A549 (cell line): ENCODE data around the gene PPP2R2D. TPM values are rescaled to one million over a fixed set of nuclear protein-coding genes. Genes with fewer than 3 reads are reported as not detected.
A peak's percentile ranks its signal among the peaks of the same experiment; 100 is the strongest.

ENCODE experiments used
- ATAC-seq, 2 experiments: fragments of 200-7000 bp in 1 of 2; fragments of >200 bp in 1 of 2; cut with Nextera tagmentation in 1 of 2; cut with Tn5 transposase in 1 of 2; 3 replicates each; pipeline versions ENCODE4 v1.8.0 to v1.9.1; 2018 to 2020; ENCODE audit warnings: mild to moderate bottlenecking in 1 of 2, moderate library complexity in 1 of 2
- CTCF ChIA-PET: fragments of 300-600 bp; sonication (Branson Sonifier 250); formaldehyde crosslinking; extraction: SDS; loops from one replicate; lab custom pipeline; 2021; ENCODE audit warnings: antibody characterized with exemption, inconsistent platforms; lab: Yijun Ruan, JAX
- POLR2A ChIA-PET: fragments of 350-600 bp; formaldehyde crosslinking; extraction: SDS; loops from one replicate; lab custom pipeline; 2021; ENCODE audit warnings: antibody characterized with exemption, inconsistent platforms; lab: Yijun Ruan, JAX
- DNase-seq, 2 experiments: peaks; one replicate each; pipeline versions ENCODE4 v3.0.0 to v3.0.0-alpha.2; 2011 to 2016; ENCODE audit warnings: low read depth in 1 of 2, low spot score in 1 of 2
- FAIRE-seq: peaks from 2 replicates; lab custom pipeline; 2011; peaks lifted over from hg19 to GRCh38; lab: Jason Lieb, UNC
- H3K27ac ChIP-seq, 2 experiments: fragments of >200 bp; sonication (Bioruptor Twin); formaldehyde crosslinking; 3 replicates each; pipeline ENCODE4 v1.5.1; 2016 to 2017
- H3K4me1 ChIP-seq: fragments of >200 bp; sonication (Bioruptor Twin); formaldehyde crosslinking; 3 replicates; pipeline ENCODE4 v1.6.1; 2016
- H3K4me2 ChIP-seq: fragments of >200 bp; sonication (Bioruptor Twin); formaldehyde crosslinking; 3 replicates; pipeline ENCODE4 v1.6.1; 2016
- H3K4me3 ChIP-seq: fragments of >200 bp; sonication (Bioruptor Twin); formaldehyde crosslinking; 3 replicates; pipeline ENCODE4 v1.5.1; 2016
- H3K9me3 ChIP-seq: fragments of >200 bp; sonication (Bioruptor Twin); formaldehyde crosslinking; 3 replicates; pipeline ENCODE4 v1.6.1; 2016
- CBX8 ChIP-seq: fragments of 200-600 bp; sonication (generic); IDR thresholded peaks from 2 replicates; pipeline ENCODE4 v1.6.1; 2016
- CHD4 ChIP-seq: fragments of 200-600 bp; sonication (generic); IDR thresholded peaks from 2 replicates; pipeline ENCODE4 v1.6.1; 2016; ENCODE audit warnings: antibody characterized with exemption, mild to moderate bottlenecking, borderline replicate concordance
- EHMT2 ChIP-seq: fragments of 200-600 bp; sonication (generic); IDR thresholded peaks from 2 replicates; pipeline ENCODE4 v1.6.1; 2016; ENCODE audit warnings: antibody characterized with exemption, low read depth, mild to moderate bottlenecking, moderate library complexity
- EP300 ChIP-seq, 2 experiments: fragments of >200 bp; sonication (Bioruptor Twin); formaldehyde crosslinking; IDR thresholded peaks; 2 replicates in 1 of 2; 3 replicates in 1 of 2; pipeline ENCODE4 v1.6.1; 2016 to 2017
- GATA3 ChIP-seq: IDR thresholded peaks from 2 replicates; pipeline ENCODE4 v1.6.1; 2012; ENCODE audit warnings: borderline replicate concordance
- HDAC2 ChIP-seq: fragments of 200-600 bp; sonication (generic); IDR thresholded peaks from 2 replicates; pipeline ENCODE4 v1.6.1; 2016
- HEYL ChIP-seq: fragments of 250-450 bp; sonication (Bioruptor Pico); IDR thresholded peaks from 2 replicates; pipeline ENCODE4 v1.8.0; 2021; ENCODE audit warnings: mild to moderate bottlenecking, moderate library complexity
- HOXB13 ChIP-seq: fragments of 250-450 bp; sonication (Bioruptor Pico); IDR thresholded peaks from 2 replicates; pipeline ENCODE4 v1.5.0; 2020; ENCODE audit warnings: low read depth, mild to moderate bottlenecking, moderate library complexity
- HOXB5 ChIP-seq: fragments of 250-450 bp; sonication (Bioruptor Pico); IDR thresholded peaks from 2 replicates; pipeline ENCODE4 v1.5.0; 2020; ENCODE audit warnings: mild to moderate bottlenecking, moderate library complexity
- NR3C1 ChIP-seq: fragments of >200 bp; sonication (Bioruptor Twin); formaldehyde crosslinking; IDR thresholded peaks from 3 replicates; pipeline ENCODE4 v1.6.1; 2017
- POLR2AphosphoS2 ChIP-seq: conservative IDR thresholded peaks from 2 replicates; pipeline ENCODE4 v1.6.1; 2012; ENCODE audit warnings: low read length, improper control_type of control experiment, inconsistent platforms
- RAD21 ChIP-seq, 2 experiments: fragments of >200 bp in 1 of 2; sonication (Bioruptor Twin) in 1 of 2; formaldehyde crosslinking in 1 of 2; IDR thresholded peaks in 1 of 2; conservative IDR thresholded peaks in 1 of 2; 2 replicates in 1 of 2; 3 replicates in 1 of 2; pipeline ENCODE4 v1.6.1; 2012 to 2018; ENCODE audit warnings: inconsistent platforms in 1 of 2
- WGBS: methylation state at CpG from one replicate; pipeline ENCODE4 v1.1.6; 2017; ENCODE audit errors: missing lambda C conversion rate; 5-methylcytosine and 5-hydroxymethylcytosine counted together
- polyA plus RNA-seq, 4 experiments: library from polyadenylated mRNA; depleted of rRNA in 3 of 4; stranded (reverse); fragments of >200 nt; fragmentation: RNase III in 1 of 4; extraction: RNeasy Plus Mini Kit Qiagen cat#74134 plus additional on column Dnase treatment in 1 of 4; gene quantifications; 2 replicates in 3 of 4; 3 replicates in 1 of 4; pipeline ENCODE4 v1.2.3, GENCODE V29; 2011 to 2017
- TF ChIP-seq, protein P1 (sequence below): fragments of >200 bp; sonication (Bioruptor Twin); formaldehyde crosslinking; IDR thresholded peaks from 2 replicates; pipeline ENCODE4 v1.6.1; 2016
- TF ChIP-seq, protein P2 (sequence below): fragments of 250-450 bp; sonication (Bioruptor Pico); IDR thresholded peaks from 2 replicates; pipeline ENCODE4 v1.5.0; 2021; ENCODE audit warnings: mild to moderate bottlenecking, moderate library complexity, borderline replicate concordance

PPP2R2D gene
- polyA plus RNA-seq, 2 of the 4 experiments (the other 2 are of a cell fraction), result 23.9 to 36.0 TPM

DNA sequence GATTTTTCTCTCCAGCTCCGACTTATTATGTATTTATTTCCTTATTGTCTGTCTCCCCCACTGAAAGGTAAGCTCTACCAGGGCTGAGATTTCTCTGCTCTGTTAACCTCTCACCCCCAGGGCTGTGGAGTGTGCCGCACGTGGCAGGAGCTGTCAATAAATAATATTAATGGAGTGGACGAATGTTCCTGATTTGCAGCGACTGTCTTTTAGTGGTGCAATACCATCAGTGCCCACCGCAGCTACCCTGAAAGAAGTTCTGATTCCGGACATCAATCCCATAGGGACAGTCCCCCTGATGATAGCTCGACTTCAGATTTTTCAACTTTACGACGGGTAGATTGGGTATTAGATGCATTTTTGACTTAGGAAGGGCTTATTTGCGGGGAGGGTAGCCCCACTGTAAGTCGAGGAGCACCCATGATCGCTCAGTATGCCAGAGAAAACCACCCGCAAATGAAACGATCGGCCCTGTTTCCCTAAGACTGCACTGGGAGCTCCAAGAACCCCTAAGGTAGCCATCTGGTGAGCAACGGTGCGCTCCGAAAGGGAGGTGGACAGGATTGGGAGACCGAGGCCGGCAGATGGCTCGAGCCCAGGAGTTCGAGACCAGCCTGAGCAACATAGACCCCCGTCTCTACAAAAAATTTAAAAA lies 986 bp upstream of the PPP2R2D start:
- CTCF ChIA-PET, result interaction anchor here (0.8 to 7.5 kb wide), 6 partner anchors 9 to 243 kb away, joined by 3 to 56 read pairs (median 7); no protein-coding TSS in a partner anchor
- ATAC-seq, result peak; percentile 45 to 68; a peak in 5 of 6 replicates
- H3K27ac ChIP-seq, result peak overlapping the region; percentile 97 to 98
- peak overlapping the region; percentile 100 for H3K4me2 ChIP-seq
- TF ChIP-seq EHMT2 (no peak), NR3C1 (no peak), HOXB5 (CRISPR knock-in tag) (peak; percentile 50; the same call in 1 of the 2 replicates)
- peak in 1 of 2 experiments; percentile 72 for DNase-seq
- POLR2A ChIA-PET, result interaction anchor here (0.8 to 1.6 kb wide), 3 partner anchors 47 to 1789 kb away, joined by 3 to 7 read pairs (median 4); partner anchors contain the start of genes C10orf143 and JAKMIP3
- H3K4me1 ChIP-seq, result peaks cover 31% of the 10 kb centered on the region
- H3K9me3 ChIP-seq, result no peaks in the 10 kb centered on the region
- 3% methylated on average over 24 of the region's 24 CpGs for WGBS
- no peak for FAIRE-seq
- H3K4me3 ChIP-seq, result peak overlapping the region; percentile 98

GRCh38 chr10:131901181-131901829 lies 497 bp downstream of the PPP2R2D start:
- WGBS, result 2% methylated on average over 5 of the region's 83 CpGs
- DNase-seq (peak in 1 of 2 experiments; percentile 28), ATAC-seq (peak; percentile 9 to 26), FAIRE-seq (no peak)
- Histone ChIP-seq H3K4me2 (peak overlapping the region; percentile 78), H3K4me3 (peak overlapping the region; percentile 98), H3K9me3 (no peaks in the 10 kb centered on the region), H3K27ac (peak overlapping the region; percentile 97 to 98), H3K4me1 (peaks cover 46% of the 10 kb centered on the region)
- ChIA-PET CTCF (interaction anchor here (0.7 to 1.8 kb wide), 4 partner anchors 11 to 122 kb away, joined by 3 to 9 read pairs (median 3); no protein-coding TSS in a partner anchor), POLR2A (interaction anchor here (0.7 to 1.3 kb wide), 3 partner anchors 15 to 165 kb away, joined by 4 read pairs; partner anchors contain the start of gene JAKMIP3)
- no peak for TF ChIP-seq HDAC2
- no peak for TF ChIP-seq EHMT2
- no peak for TF ChIP-seq CHD4

DNA sequence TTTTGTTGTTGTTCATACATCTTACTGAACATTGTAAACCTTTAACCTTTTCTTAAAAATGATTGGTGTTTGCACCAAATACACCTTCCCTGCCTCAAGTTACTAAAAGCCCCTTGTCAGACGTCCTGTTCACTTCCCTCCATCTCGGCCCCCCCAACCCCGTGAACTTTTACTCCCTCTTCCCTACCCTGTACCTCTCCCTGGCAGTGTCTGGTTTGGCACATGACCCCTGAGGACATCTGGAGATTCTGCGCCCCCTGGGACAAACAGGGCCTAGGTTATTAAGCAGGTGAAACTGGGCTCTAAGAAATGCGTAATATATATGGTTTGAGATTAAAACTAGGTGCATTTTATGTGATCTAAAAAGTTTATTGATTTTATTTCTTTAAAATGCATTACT lies 1.4 kb downstream of the PPP2R2D start:
- no peak for ATAC-seq
- CTCF ChIA-PET, result interaction anchor here (0.7 to 1.8 kb wide), 4 partner anchors 10 to 121 kb away, joined by 3 to 9 read pairs (median 4); no protein-coding TSS in a partner anchor

DNA sequence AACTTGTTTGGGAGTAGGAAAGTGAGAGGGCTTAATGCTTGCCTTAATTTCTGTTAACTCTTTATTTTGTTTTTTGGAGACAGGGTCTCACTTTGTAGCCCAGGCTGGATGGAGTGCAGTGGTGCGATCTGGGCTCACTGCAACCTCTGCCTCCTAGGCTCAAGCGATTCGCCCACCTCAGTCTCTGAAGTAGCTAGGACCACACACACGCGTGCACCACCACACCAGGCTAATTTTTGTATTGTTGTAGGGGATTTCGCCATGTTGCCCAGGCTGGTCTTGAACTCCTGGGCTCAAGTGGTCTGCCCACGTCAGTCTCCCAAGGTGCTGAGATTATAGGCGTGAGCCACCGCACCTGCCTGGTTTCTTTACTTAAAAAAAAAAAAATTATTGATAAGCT lies 1.9 kb downstream of the PPP2R2D start:
- Histone ChIP-seq H3K27ac (no peak overlapping the region), H3K4me3 (peak overlapping the region; percentile 98; the same call in 1 of the 3 replicates), H3K9me3 (no peaks in the 10 kb centered on the region), H3K4me2 (peak overlapping the region; percentile 78), H3K4me1 (peaks cover 60% of the 10 kb centered on the region)
- ATAC-seq, result no peak
- ChIA-PET CTCF (interaction anchor here (1.5 to 2.7 kb wide), 2 partner anchors 17 to 120 kb away, joined by 4 to 12 read pairs; no protein-coding TSS in a partner anchor), POLR2A (no interaction called here)
- 95% methylated on average over 9 of the region's 9 CpGs for WGBS
- FAIRE-seq, result no peak
- TF ChIP-seq POLR2AphosphoS2, result no peak
- TF ChIP-seq, protein P1, sequence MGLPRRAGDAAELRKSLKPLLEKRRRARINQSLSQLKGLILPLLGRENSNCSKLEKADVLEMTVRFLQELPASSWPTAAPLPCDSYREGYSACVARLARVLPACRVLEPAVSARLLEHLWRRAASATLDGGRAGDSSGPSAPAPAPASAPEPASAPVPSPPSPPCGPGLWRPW, result no peak
- no peak for TF ChIP-seq NR3C1
- TF ChIP-seq, protein P2, sequence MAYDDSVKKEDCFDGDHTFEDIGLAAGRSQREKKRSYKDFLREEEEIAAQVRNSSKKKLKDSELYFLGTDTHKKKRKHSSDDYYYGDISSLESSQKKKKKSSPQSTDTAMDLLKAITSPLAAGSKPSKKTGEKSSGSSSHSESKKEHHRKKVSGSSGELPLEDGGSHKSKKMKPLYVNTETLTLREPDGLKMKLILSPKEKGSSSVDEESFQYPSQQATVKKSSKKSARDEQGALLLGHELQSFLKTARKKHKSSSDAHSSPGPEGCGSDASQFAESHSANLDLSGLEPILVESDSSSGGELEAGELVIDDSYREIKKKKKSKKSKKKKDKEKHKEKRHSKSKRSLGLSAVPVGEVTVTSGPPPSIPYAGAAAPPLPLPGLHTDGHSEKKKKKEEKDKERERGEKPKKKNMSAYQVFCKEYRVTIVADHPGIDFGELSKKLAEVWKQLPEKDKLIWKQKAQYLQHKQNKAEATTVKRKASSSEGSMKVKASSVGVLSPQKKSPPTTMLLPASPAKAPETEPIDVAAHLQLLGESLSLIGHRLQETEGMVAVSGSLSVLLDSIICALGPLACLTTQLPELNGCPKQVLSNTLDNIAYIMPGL (CRISPR knock-in tag), result no peak
- TF ChIP-seq EP300 (IDR thresholded peaks at IDR 0.05), result no peak
- no peak for TF ChIP-seq RAD21 (conservative IDR thresholded peaks at IDR 0.05 in 1 of 2, IDR thresholded peaks at IDR 0.05 in 1 of 2)
- no peak for TF ChIP-seq GATA3
- TF ChIP-seq CBX8, result no peak
- TF ChIP-seq HEYL (CRISPR knock-in tag), result no peak
- DNase-seq, result no peak

More for the DNA sequence above, 1.4 kb downstream of the PPP2R2D start:
- peak overlapping the region; percentile 98 for H3K4me3 ChIP-seq
- no peaks in the 10 kb centered on the region for H3K9me3 ChIP-seq
- H3K4me1 ChIP-seq, result peaks cover 55% of the 10 kb centered on the region
- peak overlapping the region; percentile 78 for H3K4me2 ChIP-seq
- DNase-seq (no peak), FAIRE-seq (no peak)
- H3K27ac ChIP-seq, result peak overlapping the region; percentile 97 to 98; a peak in 5 of 6 replicates
- WGBS, result 38% methylated on average over 5 of the region's 5 CpGs
- TF ChIP-seq HOXB13 (CRISPR knock-in tag), result no peak
- TF ChIP-seq, all 56 proteins: peak for 0
- POLR2A ChIA-PET, result interaction anchor here (1.2 kb wide), 1 partner anchor 16 kb away, joined by 4 read pairs; no protein-coding TSS in a partner anchor
